HUDEP-2 (cell line): ENCODE results near the gene NSL1.
"Not testable (repeated sequence)": the region's sequence is repeated elsewhere in the genome, so short reads cannot be mapped to it uniquely, and the experiment has no call there.

Experiments
- DNase-seq, 76 experiments: peaks; one replicate each; lab custom pipeline; 2025; ENCODE audit not compliant: unreplicated experiment in 76 of 76; lab: John Stamatoyannopoulos, UW

The NSL1 gene

DNA sequence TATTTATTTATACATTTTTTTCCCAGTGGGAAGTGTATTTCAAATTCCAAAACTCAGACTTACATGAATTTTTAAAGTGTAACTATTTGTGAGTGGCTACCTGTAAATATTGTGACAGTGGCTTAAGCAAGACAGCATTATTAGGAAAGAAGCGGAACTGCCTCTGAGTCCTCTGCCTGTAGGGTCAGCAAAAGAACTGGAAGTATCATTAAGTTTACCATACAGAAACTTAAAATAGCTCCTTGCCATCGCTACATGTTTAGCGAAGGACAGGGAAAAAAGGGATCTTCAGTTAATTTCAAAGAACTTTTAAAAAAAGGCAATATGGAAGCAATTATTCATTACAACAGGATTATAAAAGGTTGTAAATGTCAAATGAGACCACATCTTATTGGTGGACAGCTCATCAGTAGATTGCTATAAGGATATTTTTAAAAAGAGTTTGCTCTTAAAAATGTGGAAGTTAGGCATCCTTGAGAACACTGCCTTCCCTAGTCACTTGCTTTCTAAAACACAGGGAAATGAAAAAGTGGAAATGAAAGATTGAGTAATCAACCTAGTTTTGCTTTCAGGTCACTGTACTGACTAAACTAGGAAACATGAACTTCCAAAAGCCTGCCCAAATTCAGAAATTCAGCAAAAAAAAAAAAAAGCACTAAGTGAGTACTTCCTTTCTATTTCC lies 39.2 kb downstream of the NSL1 start:
- no peak for DNase-seq

DNA sequence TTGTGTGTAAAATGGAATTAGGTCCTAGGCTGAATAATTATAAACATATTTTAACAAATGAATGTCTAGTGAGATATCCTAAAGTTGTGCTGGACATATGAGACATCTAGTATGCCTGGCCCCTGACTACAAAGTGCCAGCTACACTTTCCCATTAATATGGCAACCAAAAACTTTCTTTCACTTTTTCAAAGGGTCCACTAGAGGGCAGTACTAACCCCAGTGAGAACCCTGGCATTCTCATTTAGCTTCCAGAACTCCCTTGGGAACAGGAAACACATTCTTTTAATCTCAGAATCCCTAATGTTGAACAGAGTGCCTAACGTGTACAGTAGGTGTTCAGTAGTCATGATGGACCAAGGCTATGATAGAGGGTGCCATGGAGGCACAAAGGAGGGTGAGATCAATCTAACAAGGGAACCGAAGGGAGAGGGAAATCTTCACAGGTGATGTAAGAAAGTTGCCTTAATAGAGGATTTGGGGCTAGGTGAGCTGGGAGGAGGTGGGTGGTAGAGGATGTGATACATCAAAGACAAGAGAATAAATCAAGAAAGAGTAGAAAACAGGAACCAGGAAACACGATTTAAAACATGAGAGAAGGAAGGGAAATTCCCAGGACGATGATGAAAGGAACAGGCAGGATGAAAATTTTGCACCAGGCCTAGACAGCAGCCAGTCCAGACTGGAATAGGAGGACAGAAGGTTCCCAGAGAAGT lies 41.6 kb downstream of the NSL1 start:
- DNase-seq, result peak in 5 of 76 experiments; percentile 1 to 12 (median 4)

- DNase-seq, result no peak
These were observed 45.0 kb downstream of the NSL1 start for GRCh38 chr1:212746546-212746945.

DNA sequence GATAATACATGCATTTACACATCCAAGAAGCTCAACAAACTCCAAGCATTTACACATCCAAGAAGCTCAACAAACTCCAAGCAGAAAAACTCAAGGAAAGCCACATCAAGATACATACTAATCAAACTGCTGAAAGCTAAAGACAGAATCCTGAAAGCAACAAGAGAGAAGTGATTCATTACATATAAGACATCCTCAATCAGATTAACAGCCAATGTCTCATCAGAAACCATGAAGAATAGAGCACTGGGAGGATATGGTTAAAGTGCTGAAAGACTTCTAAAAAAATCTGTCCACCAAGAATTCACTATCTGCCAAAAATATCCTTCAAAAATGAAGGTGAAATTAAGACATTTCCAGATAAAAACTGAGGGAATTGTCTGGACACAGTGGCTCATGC lies 46.3 kb downstream of the NSL1 start:
- DNase-seq, result no peak

DNA sequence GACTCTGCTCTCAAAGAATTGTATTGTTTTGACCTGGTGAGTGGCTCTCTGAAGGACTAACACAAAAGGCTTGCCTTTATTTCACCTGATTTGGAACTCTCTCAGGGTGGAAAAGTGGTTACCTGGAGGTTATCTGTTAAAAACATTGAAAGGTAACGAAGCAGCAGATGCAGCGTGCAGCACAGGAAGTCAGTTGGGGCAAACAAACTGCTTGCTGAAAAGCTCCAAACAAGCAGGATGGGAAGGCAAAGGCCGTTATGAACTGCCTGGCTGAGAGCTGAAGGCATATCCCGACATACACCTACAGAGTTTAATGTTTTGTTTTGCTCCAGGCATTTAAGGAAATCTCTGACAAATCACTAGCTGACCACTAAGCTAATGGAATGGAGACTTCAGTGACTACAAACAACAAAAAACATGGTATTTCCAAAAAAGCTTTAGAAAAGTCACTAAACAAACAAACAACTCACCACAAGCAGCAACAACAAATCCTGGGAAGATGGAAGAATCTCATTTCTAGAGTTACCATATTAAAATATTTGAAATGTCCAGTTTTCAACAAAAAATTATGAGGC lies 47.6 kb downstream of the NSL1 start:
- no peak for DNase-seq

DNA sequence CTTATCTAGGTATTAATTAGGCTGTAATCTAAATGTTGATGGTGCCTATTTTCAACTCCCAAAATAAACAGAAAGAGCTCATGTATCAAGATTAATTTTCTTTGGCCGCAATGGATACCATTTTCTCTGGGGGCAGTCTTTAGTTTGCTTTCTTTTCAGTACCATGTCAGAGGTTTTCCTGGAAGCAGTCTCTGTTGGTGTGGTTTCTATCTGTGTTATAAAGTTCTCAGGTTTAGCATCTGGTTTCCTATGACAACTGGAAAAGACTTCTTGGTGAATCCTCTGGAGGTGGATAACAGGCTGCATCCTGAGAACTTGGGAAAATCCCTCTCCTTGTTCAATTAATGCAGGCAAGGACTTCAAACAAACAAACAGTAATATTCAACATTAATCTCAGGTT lies 53.2 kb downstream of the NSL1 start:
- no peak for DNase-seq

- DNase-seq, result no peak
These were observed 54.0 kb downstream of the NSL1 start for GRCh38 chr1:212737559-212737958.

DNA sequence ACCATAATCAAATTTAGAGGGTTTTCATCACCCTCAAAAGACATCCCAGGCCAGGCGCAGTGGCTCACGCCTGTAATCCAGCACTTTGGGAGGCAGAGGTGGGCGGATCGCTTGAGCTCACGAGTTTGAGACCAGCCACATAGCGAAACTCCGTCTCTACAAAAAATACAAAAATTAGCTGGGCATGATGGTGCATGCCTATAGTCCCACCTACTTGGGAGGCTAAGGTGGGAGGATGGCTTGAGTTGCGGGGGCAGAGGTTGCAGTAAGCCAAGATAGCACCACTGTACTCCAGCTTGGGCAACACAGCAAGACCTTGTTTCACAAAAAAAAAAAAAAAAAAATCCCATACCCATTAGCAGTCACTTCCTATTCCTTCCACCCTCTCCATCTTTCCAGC lies 58.5 kb downstream of the NSL1 start:
- DNase-seq, result no peak

DNA sequence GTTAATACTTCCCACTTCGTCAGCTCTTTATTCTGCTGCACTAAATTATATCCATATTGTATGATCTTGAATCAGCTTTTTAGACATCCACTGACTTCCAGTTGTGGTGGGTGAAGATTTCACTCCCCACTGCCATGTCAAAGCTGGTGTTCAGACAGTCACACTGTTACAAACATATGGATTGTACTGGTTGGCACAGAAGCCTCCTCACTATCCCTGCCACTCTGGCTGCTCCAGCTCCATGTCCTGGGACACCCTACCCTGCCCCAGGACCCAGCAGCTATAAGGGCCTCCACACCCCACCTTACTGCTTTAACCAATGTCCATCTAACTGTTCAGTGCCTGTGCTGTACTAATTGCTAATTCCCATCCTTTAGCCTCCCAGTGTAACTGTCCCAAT lies 59.9 kb downstream of the NSL1 start:
- DNase-seq, result no peak

DNA sequence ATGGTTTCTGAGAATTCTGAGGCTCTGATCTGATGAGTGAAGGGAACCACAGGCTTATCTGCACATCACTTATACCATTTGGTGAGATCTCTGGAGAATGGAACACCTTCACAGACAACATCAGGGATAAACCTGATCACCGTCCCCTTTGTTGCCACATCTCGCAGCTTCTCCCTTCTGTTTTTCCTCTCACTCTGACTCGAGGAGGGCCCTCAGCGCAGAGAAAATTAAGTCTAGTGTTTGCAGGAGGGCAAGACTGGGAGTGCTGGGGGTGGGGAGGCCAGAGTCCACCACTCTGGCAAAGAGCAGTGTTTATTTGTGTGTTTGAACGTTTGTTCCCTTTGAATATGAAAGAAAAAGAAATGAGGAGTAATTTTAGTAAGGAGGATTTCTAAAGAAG lies 63.0 kb downstream of the NSL1 start:
- DNase-seq, result no peak

DNA sequence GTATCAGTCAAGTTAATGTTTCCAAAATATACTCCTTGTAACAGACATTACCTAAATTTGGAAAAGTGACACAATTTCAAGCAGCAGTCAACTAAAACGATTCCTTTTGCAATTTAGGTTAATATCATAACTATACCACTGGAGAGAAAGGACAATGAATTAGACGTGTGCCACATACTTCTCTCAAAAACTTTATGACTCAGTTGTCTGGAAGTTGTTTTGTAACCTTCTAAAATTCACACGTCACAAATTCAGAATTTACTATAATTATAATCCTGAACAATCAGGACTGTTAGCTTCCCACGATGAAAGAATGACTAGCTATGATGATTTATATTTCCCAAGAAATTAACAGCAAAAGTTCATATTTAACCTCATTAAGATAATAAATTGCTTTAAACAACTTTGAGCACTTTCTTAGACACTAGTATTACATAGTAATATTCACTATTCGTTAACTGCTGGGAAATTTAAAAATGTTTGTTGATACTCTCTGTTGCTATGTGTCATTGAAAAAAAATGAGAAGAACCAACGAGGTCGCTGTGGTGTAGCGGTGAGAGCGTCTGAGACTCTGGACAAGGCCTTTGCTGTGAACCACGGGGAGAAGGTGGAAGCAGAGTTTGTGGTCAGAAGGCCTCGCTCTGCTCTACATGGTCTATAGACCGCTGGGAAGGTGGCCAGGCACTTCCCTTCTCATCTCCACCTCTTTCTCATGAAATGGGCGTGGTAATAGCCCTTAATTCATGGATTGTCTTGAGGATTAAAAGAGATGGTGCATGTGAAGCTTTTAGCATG lies 64.0 kb downstream of the NSL1 start:
- DNase-seq, result no peak

DNA sequence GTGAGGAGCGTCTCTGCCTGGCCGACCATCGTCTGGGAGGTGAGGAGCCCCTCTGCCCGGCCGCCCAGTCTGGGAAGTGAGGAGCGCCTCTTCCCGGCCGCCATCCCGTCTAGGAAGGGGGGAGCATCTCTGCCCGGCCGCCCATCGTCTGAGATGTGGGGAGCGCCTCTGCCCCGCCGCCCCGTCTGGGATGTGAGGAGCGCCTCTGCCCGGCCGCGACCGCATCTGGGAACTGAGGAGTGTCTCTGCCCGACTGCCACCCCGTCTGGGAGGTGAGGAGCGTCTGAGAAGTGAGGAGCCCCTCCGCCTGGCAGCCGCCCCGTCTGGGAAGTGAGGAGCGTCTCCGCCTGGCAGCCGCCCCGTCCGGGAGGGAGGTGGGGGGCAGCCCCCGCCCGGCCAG lies 66.9 kb downstream of the NSL1 start:
- DNase-seq, result not testable (repeated sequence)

- DNase-seq, result no peak
These were observed 69.2 kb downstream of the NSL1 start for GRCh38 chr1:212722270-212722957.

- no peak for DNase-seq
These were observed 70.0 kb downstream of the NSL1 start for GRCh38 chr1:212721388-212722247.

DNA sequence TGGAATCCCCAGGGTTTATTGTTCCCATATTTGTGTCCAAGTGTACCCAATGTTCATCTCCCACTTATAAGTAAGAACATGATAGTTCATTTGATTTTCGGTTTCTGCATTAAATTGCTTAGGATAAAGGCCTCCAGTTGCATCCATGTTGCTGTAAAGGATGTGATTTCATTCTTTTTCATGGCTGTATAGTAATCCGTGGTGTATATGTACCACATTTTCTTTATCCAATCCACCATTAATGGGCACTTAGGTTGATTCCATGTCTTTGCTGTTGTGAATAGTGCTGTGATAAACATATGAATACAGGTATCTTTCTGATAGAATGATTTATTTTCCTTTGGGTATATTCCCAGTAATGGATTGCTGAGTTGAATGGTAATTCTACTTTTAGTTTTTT lies 71.9 kb downstream of the NSL1 start:
- no peak for DNase-seq

- no peak for DNase-seq
These were observed 73.1 kb downstream of the NSL1 start for GRCh38 chr1:212718499-212718898.

- DNase-seq, result no peak
These were observed 75.4 kb downstream of the NSL1 start for GRCh38 chr1:212716161-212716560.

- DNase-seq, result no peak
These were observed 78.0 kb downstream of the NSL1 start for GRCh38 chr1:212713465-212714136.
